K562 (cell line): ENCODE results near the gene CDC20B. TPM values are rescaled to one million over a fixed set of nuclear protein-coding genes. Genes with fewer than 3 reads are reported as not detected.

Experiments
- ATAC-seq: fragments of 200-7000 bp; cut with Tn5 transposase; 3 replicates; pipeline ENCODE4 v1.9.1; 2020; ENCODE audit warnings: moderate library complexity
- BruUV-seq: library from RNA; stranded (reverse); fragments of 400-500 nt; replicated peaks from 2 replicates; lab custom pipeline; 2021; lab: Mats Ljungman, UMichigan
- CTCF ChIA-PET: fragments of 300-600 bp; formaldehyde crosslinking; extraction: SDS; loops from one replicate; lab custom pipeline; 2021; ENCODE audit warnings: low intra/inter-chr PET ratio; lab: Yijun Ruan, JAX
- POLR2A ChIA-PET: fragments of 300-600, 350-650 bp; sonication (Branson Sonifier 250); formaldehyde crosslinking; extraction: SDS; loops from one replicate; lab custom pipeline; 2021; ENCODE audit warnings: antibody characterized with exemption, inconsistent platforms; lab: Yijun Ruan, JAX
- DNase-seq, 4 experiments: peaks; one replicate each; pipeline versions ENCODE4 v3.0.0 to v3.0.0-alpha.2; 2011 to 2018; ENCODE audit warnings: low spot score in 3 of 4, mixed read lengths in 3 of 4; ENCODE audit errors: extremely low read depth in 1 of 4
- FAIRE-seq: peaks from 2 replicates; lab custom pipeline; 2011; peaks lifted over from hg19 to GRCh38; lab: Jason Lieb, UNC
- H2AFZ ChIP-seq: 2 replicates; pipeline ENCODE4 v1.6.0; 2011; ENCODE audit warnings: low read depth, low read length, control low read depth, inconsistent platforms
- H3K27ac ChIP-seq: fragments of 200-600 bp; 3 replicates; pipeline ENCODE4 v1.8.0; 2011; ENCODE audit warnings: low read depth, mild to moderate bottlenecking, control low read depth, inconsistent platforms, low read length, moderate library complexity, mixed read lengths; ENCODE audit errors: extremely low read depth
- H3K27me3 ChIP-seq, 2 experiments: fragments of 300-600 bp in 1 of 2; 2 replicates in 1 of 2; 3 replicates in 1 of 2; pipeline versions ENCODE4 v1.6.0 to v1.8.0; 2011; ENCODE audit warnings: inconsistent platforms in 2 of 2, low read length in 2 of 2, mild to moderate bottlenecking in 1 of 2, mixed read lengths in 1 of 2, moderate library complexity in 1 of 2; ENCODE audit not compliant: control insufficient read depth in 2 of 2, insufficient read depth in 2 of 2
- H3K36me3 ChIP-seq: fragments of 300-600 bp; 3 replicates; pipeline ENCODE4 v1.8.0; 2011; ENCODE audit warnings: mild to moderate bottlenecking, low read length, inconsistent platforms; ENCODE audit not compliant: control insufficient read depth, insufficient read depth
- H3K4me1 ChIP-seq, 2 experiments: fragments of 200-600 bp in 1 of 2; replicated peaks in 1 of 2; 2 replicates in 1 of 2; 3 replicates in 1 of 2; pipeline versions ENCODE4 v1.5.1 to v1.8.0; 2011; ENCODE audit warnings: inconsistent platforms in 2 of 2, low read length in 2 of 2, mild to moderate bottlenecking in 1 of 2, mixed read lengths in 1 of 2, moderate library complexity in 1 of 2; ENCODE audit not compliant: control insufficient read depth in 2 of 2, insufficient read depth in 2 of 2
- H3K4me2 ChIP-seq: 2 replicates; pipeline ENCODE4 v1.6.1; 2011; ENCODE audit warnings: low read length, control low read depth, inconsistent platforms, mixed read lengths; ENCODE audit not compliant: insufficient read depth
- H3K4me3 ChIP-seq: fragments of 200-600 bp; sonication (generic), shearing (Covaris generic); 2 replicates; pipeline ENCODE4 v1.5.1; 2016; ENCODE audit warnings: control low read depth, inconsistent platforms
- H3K79me2 ChIP-seq: fragments of 200-600 bp; 3 replicates; pipeline ENCODE4 v1.8.0; 2011; ENCODE audit warnings: low read length, inconsistent platforms; ENCODE audit not compliant: control insufficient read depth, insufficient read depth
- H3K9ac ChIP-seq, 2 experiments: 2 replicates each; pipeline versions ENCODE4 v1.6.0 to v1.6.1; 2011; ENCODE audit warnings: low read depth in 2 of 2, low read length in 2 of 2, control low read depth in 1 of 2, inconsistent platforms in 1 of 2, mild to moderate bottlenecking in 1 of 2, mixed read lengths in 1 of 2; ENCODE audit not compliant: insufficient read depth in 1 of 2
- H3K9me1 ChIP-seq: one replicate; pipeline ENCODE4 v1.6.0; 2011; ENCODE audit warnings: inconsistent platforms, mild to moderate bottlenecking, low read length, moderate library complexity; ENCODE audit not compliant: control insufficient read depth, insufficient read depth
- H3K9me3 ChIP-seq: replicated peaks from 2 replicates; pipeline ENCODE4 v1.5.1; 2011; ENCODE audit warnings: low read depth, low read length, inconsistent platforms; ENCODE audit not compliant: control insufficient read depth, insufficient read depth
- H4K20me1 ChIP-seq: replicated peaks from 2 replicates; pipeline ENCODE4 v1.6.1; 2011; ENCODE audit warnings: low read length, inconsistent platforms, mixed read lengths; ENCODE audit not compliant: control insufficient read depth, insufficient read depth
- DPF2 ChIP-seq: fragments of 450-650 bp; IDR thresholded peaks from 2 replicates; pipeline ENCODE4 v1.6.1; 2016
- E2F8 ChIP-seq: fragments of 450-650 bp; IDR thresholded peaks from 2 replicates; pipeline ENCODE4 v1.7.1; 2018; ENCODE audit warnings: mild to moderate bottlenecking, low read depth; ENCODE audit not compliant: partially characterized antibody
- E4F1 ChIP-seq: fragments of 250-450 bp; sonication (Bioruptor Pico); IDR thresholded peaks from 2 replicates; pipeline ENCODE4 v1.5.0; 2021; ENCODE audit warnings: mild to moderate bottlenecking, borderline replicate concordance
- IRF2 ChIP-seq: sonication (generic); formaldehyde crosslinking; IDR thresholded peaks from 2 replicates; pipeline ENCODE4 v1.8.1; 2022; ENCODE audit warnings: mild to moderate bottlenecking, missing genetic modification reagents
- NFRKB ChIP-seq: fragments of 450-650 bp; IDR thresholded peaks from 2 replicates; pipeline ENCODE4 v1.6.1; 2016; ENCODE audit warnings: low read depth
- PREB ChIP-seq: sonication (generic); formaldehyde crosslinking; IDR thresholded peaks from 2 replicates; pipeline ENCODE4 v1.8.1; 2023; ENCODE audit warnings: mild to moderate bottlenecking, missing genetic modification reagents
- RBBP5 ChIP-seq: fragments of 200-600 bp; sonication (generic); IDR thresholded peaks from 2 replicates; pipeline ENCODE4 v1.6.1; 2012; ENCODE audit warnings: borderline replicate concordance, mild to moderate bottlenecking, low read length, control low read depth, inconsistent platforms; ENCODE audit not compliant: insufficient read depth, poor library complexity, severe bottlenecking
- SETDB1 ChIP-seq: IDR thresholded peaks from one replicate; pipeline ENCODE4 v1.6.1; 2012; ENCODE audit warnings: low read length, control low read depth, inconsistent platforms
- TCF7 ChIP-seq: sonication (generic); IDR thresholded peaks from 2 replicates; pipeline ENCODE4 v1.6.1; 2016; ENCODE audit warnings: antibody characterized with exemption, borderline replicate concordance
- ZNF12 ChIP-seq: sonication (generic); formaldehyde crosslinking; IDR thresholded peaks from 2 replicates; pipeline ENCODE4 v1.4.0; 2020; ENCODE audit warnings: mild to moderate bottlenecking, missing genetic modification reagents
- ZNF282 ChIP-seq: sonication (generic); formaldehyde crosslinking; IDR thresholded peaks from 2 replicates; pipeline ENCODE4 v1.8.1; 2023; ENCODE audit warnings: missing genetic modification reagents
- ZNF3 ChIP-seq: fragments of 250-450 bp; sonication (Bioruptor Pico); IDR thresholded peaks from 2 replicates; pipeline ENCODE4 v1.5.0; 2021; ENCODE audit warnings: mild to moderate bottlenecking, moderate library complexity
- ZNF57 ChIP-seq: fragments of 450-650 bp; formaldehyde crosslinking; IDR thresholded peaks from 2 replicates; pipeline ENCODE4 v1.4.0; 2020; ENCODE audit warnings: mild to moderate bottlenecking, moderate library complexity
- WGBS: fragments of 100-300 bp; shearing (Covaris generic); methylation state at CpG from one replicate; pipeline ENCODE4 v1.1.6; 2016; ENCODE audit warnings: low coverage, mixed read lengths; ENCODE audit not compliant: insufficient coverage; ENCODE audit errors: missing lambda C conversion rate; 5-methylcytosine and 5-hydroxymethylcytosine counted together
- in situ Hi-C: fragments of 300-500 bp; cut with MboI; formaldehyde crosslinking; loops from 4 replicates; pipeline ENCODE4 v1.15.0; 2018; ENCODE audit warnings: inconsistent platforms, mixed read lengths
- intact Hi-C: fragments of 100-400 bp; cut with micrococcal nuclease; formaldehyde crosslinking; loops from 2 replicates; pipeline ENCODE4 v1.14.2; 2022
- polyA plus RNA-seq, 8 experiments: library from polyadenylated mRNA; depleted of rRNA in 4 of 8; stranded (reverse) in 5 of 8; unstranded in 3 of 8; fragments of >200 nt; fragmentation: Nextera tagmentation in 2 of 8; fragmentation: Illumina TruSeq in 1 of 8; extraction: Ambion mirVana in 2 of 8; extraction: Trizol in 1 of 8; gene quantifications; 2 replicates each; pipeline versions ENCODE4 v1.2.1 to v1.2.3, GENCODE V29; 2011 to 2014; ENCODE audit warnings: inconsistent platforms in 1 of 8, missing spikeins in 1 of 8
- total RNA-seq, 7 experiments: library from RNA; depleted of rRNA in 6 of 7; stranded (reverse); fragments of >200 nt in 6 of 7; fragmentation: Illumina TruSeq in 2 of 7; extraction: Trizol in 2 of 7; gene quantifications; 2 replicates each; pipeline versions ENCODE4 v1.2.1 to v1.2.3, GENCODE V29; 2011 to 2021; ENCODE audit warnings: low replicate concordance in 1 of 7

Gene CDC20B
- total and polyA plus RNA-seq, 9 of the 15 experiments (the other 6 are each of a cell fraction or from before 2014, with no cell fraction given): 0.04 TPM; not detected in 8

- no peak for TF ChIP-seq SETDB1
- no peak for TF ChIP-seq IRF2
- TF ChIP-seq, all 486 proteins: peak for 42
These were observed at the start of gene CDC20B (continued) for GRCh38 chr5:55172937-55173686.

- Histone ChIP-seq H3K4me3 (no peak overlapping the region), H3K9me3 (no peaks in the 10 kb centered on the region), H3K9me1 (peaks cover 3% of the 10 kb centered on the region), H3K27me3 (peaks cover 0 to 14% of the 10 kb centered on the region in 2 experiments; a peak in 2 of 5 replicates), H2AFZ (no peak overlapping the region), H3K27ac (no peak overlapping the region), H3K36me3 (no peaks in the 10 kb centered on the region), H3K79me2 (no peaks in the 10 kb centered on the region), H3K9ac (no peak overlapping the region), H3K4me1 (peaks cover 0 to 24% of the 10 kb centered on the region in 2 experiments; a peak in 2 of 5 replicates), H4K20me1 (no peaks in the 10 kb centered on the region), H3K4me2 (no peak overlapping the region)
- 62% methylated on average over 25 of the region's 30 CpGs for WGBS
- ATAC-seq: no peak
- no peak for DNase-seq
- no TSS peak for BruUV-seq
- in situ Hi-C loops: no loop called here
- POLR2A ChIA-PET: no interaction called here
- intact Hi-C loops: no loop called here
- FAIRE-seq: no peak
- CTCF ChIA-PET: no interaction called here
- TF ChIP-seq E4F1 (CRISPR knock-in tag) (no peak), DPF2 (no peak), NFRKB (no peak), ZNF57 (CRISPR knock-in tag) (no peak), E2F8 (no peak), RBBP5 (no peak), ZNF3 (CRISPR knock-in tag) (no peak), ZNF282 (no peak), ZNF12 (CRISPR knock-in tag) (no peak), TCF7 (no peak), PREB (CRISPR knock-in tag) (no peak)
These were observed 49.4 kb upstream of the CDC20B start for GRCh38 chr5:55222092-55222984.
